OCI-LY3 (cell line): Measurements from ENCODE around the gene RRP1.

Experiments
- H2AFZ ChIP-seq: fragments of 200-600, 300-600 bp; shearing (Covaris generic); 2 replicates; pipeline ENCODE4 v1.6.0; 2014; ENCODE audit warnings: antibody characterized with exemption, low read depth, low read length
- H3K27ac ChIP-seq: fragments of 200-600, 300-600 bp; sonication (generic); 2 replicates; pipeline ENCODE4 v1.5.1; 2014; ENCODE audit warnings: mild to moderate bottlenecking, low read length, moderate library complexity, mixed read lengths
- H3K27me3 ChIP-seq: fragments of 200-600, 300-600 bp; sonication (generic); 2 replicates; pipeline ENCODE4 v1.6.1; 2014; ENCODE audit warnings: low read depth, low read length, mixed read lengths
- H3K36me3 ChIP-seq: fragments of 200-600, 300-600 bp; sonication (generic); replicated peaks from 2 replicates; pipeline ENCODE3; 2014; ENCODE audit warnings: low read depth, low read length, mixed read lengths
- H3K4me1 ChIP-seq: fragments of 300-600, 200-600 bp; sonication (generic); 2 replicates; pipeline ENCODE4 v1.6.1; 2014; ENCODE audit warnings: low read length, mixed read lengths
- H3K4me2 ChIP-seq: fragments of 200-600, 300-600 bp; sonication (generic); 2 replicates; pipeline ENCODE4 v1.6.1; 2014; ENCODE audit warnings: low read length, mixed read lengths
- H3K4me3 ChIP-seq: fragments of 300-600, 200-600 bp; sonication (generic); 2 replicates; pipeline ENCODE4 v1.5.1; 2014; ENCODE audit warnings: antibody characterized with exemption, mild to moderate bottlenecking, low read length, moderate library complexity
- H3K79me2 ChIP-seq: fragments of 300-600, 200-600 bp; shearing (Covaris generic); 2 replicates; pipeline ENCODE4 v1.6.1; 2014; ENCODE audit warnings: mild to moderate bottlenecking, low read length, mixed read lengths
- H3K9ac ChIP-seq: fragments of 300-600, 200-600 bp; shearing (Covaris generic); 2 replicates; pipeline ENCODE4 v1.6.0; 2014; ENCODE audit warnings: mild to moderate bottlenecking, low read length, moderate library complexity
- H3K9me3 ChIP-seq: fragments of 200-600, 300-600 bp; shearing (Covaris generic); 2 replicates; pipeline ENCODE4 v1.6.1; 2014; ENCODE audit warnings: low read length, mixed read lengths; ENCODE audit not compliant: insufficient read depth
- H4K20me1 ChIP-seq: fragments of 200-600, 300-600 bp; sonication (generic); 2 replicates; pipeline ENCODE4 v1.6.1; 2016; ENCODE audit warnings: low read length, mixed read lengths; ENCODE audit not compliant: insufficient read depth
- EZH2phosphoT487 ChIP-seq: fragments of 200-600 bp; shearing (Covaris generic); IDR thresholded peaks from 2 replicates; pipeline ENCODE4 v1.6.1; 2018; ENCODE audit warnings: antibody characterized with exemption, mixed run types, low read depth
- TF ChIP-seq, protein P1 (sequence below): fragments of 200-600, 300-600 bp; sonication (generic); IDR thresholded peaks from 2 replicates; pipeline ENCODE4 v1.5.1; 2014; ENCODE audit warnings: antibody characterized with exemption, low read length, low read depth

RRP1 gene

DNA sequence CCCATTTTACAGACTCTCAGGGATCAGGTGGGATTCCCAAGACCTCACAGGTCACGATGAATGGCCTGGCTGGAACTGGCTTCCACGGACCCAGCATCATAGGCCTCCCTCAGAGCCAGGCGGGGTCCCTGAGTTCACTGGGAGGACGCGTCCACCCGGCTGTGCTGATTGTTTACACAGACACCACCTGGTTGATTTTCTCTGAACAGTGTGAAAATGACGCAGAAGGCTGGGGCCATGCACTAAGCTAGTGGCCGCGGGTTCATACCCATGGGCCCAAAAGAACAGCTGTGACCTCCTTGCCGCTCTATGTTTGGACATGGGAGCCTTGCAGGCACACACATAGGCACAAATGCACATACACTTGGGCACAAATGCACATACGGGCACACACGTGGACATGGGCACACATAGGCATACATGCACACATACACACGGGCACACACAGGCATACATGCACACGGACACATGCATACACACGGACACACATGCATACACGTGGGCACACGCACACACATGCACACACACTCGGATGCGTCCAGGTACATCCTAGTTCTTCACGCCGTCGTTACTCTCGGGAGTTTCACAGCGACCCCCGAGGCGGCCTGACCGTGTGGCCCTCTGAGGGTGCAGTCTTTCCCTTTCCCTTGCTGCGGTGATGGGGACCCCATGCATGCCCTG lies 36.5 kb upstream of the RRP1 start:
- H3K4me3 ChIP-seq: no peak overlapping the region
- no peaks in the 10 kb centered on the region for H4K20me1 ChIP-seq
- H2AFZ ChIP-seq: no peak overlapping the region
- peaks cover 9% of the 10 kb centered on the region for H3K36me3 ChIP-seq
- no peaks in the 10 kb centered on the region for H3K9me3 ChIP-seq
- H3K27me3 ChIP-seq: no peaks in the 10 kb centered on the region
- no peak overlapping the region for H3K27ac ChIP-seq
- H3K9ac ChIP-seq: no peak overlapping the region
- TF ChIP-seq, protein P1, sequence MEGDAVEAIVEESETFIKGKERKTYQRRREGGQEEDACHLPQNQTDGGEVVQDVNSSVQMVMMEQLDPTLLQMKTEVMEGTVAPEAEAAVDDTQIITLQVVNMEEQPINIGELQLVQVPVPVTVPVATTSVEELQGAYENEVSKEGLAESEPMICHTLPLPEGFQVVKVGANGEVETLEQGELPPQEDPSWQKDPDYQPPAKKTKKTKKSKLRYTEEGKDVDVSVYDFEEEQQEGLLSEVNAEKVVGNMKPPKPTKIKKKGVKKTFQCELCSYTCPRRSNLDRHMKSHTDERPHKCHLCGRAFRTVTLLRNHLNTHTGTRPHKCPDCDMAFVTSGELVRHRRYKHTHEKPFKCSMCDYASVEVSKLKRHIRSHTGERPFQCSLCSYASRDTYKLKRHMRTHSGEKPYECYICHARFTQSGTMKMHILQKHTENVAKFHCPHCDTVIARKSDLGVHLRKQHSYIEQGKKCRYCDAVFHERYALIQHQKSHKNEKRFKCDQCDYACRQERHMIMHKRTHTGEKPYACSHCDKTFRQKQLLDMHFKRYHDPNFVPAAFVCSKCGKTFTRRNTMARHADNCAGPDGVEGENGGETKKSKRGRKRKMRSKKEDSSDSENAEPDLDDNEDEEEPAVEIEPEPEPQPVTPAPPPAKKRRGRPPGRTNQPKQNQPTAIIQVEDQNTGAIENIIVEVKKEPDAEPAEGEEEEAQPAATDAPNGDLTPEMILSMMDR: no peak
- no peaks in the 10 kb centered on the region for H3K4me1 ChIP-seq
- no peaks in the 10 kb centered on the region for H3K79me2 ChIP-seq
- no peak overlapping the region for H3K4me2 ChIP-seq

DNA sequence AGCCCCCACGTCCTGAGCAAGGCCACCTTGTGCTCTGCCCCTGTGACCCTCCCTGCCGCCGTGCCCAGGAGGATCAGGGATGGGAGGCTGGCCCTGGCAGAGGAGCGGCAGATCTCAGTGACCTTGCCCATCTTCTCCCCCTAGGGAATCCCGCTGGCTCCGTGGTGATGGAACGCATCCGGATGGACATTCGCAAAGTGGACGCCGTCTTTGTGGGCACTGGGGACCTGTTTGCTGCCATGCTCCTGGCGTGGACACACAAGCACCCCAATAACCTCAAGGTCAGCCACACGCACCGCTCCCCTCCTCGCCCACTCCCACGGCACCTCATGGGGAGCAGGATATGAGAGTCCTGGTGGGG lies 36.0 kb upstream of the RRP1 start:
- H3K4me2 ChIP-seq: no peak overlapping the region
- TF ChIP-seq, protein P1: no peak
- H3K79me2 ChIP-seq: no peaks in the 10 kb centered on the region
- H3K9ac ChIP-seq: no peak overlapping the region
- no peak overlapping the region for H3K4me3 ChIP-seq
- no peaks in the 10 kb centered on the region for H3K27me3 ChIP-seq
- H3K9me3 ChIP-seq: no peaks in the 10 kb centered on the region
- H4K20me1 ChIP-seq: no peaks in the 10 kb centered on the region
- H3K36me3 ChIP-seq: peaks cover 9% of the 10 kb centered on the region
- H3K4me1 ChIP-seq: no peaks in the 10 kb centered on the region
- H3K27ac ChIP-seq: no peak overlapping the region
- H2AFZ ChIP-seq: no peak overlapping the region

DNA sequence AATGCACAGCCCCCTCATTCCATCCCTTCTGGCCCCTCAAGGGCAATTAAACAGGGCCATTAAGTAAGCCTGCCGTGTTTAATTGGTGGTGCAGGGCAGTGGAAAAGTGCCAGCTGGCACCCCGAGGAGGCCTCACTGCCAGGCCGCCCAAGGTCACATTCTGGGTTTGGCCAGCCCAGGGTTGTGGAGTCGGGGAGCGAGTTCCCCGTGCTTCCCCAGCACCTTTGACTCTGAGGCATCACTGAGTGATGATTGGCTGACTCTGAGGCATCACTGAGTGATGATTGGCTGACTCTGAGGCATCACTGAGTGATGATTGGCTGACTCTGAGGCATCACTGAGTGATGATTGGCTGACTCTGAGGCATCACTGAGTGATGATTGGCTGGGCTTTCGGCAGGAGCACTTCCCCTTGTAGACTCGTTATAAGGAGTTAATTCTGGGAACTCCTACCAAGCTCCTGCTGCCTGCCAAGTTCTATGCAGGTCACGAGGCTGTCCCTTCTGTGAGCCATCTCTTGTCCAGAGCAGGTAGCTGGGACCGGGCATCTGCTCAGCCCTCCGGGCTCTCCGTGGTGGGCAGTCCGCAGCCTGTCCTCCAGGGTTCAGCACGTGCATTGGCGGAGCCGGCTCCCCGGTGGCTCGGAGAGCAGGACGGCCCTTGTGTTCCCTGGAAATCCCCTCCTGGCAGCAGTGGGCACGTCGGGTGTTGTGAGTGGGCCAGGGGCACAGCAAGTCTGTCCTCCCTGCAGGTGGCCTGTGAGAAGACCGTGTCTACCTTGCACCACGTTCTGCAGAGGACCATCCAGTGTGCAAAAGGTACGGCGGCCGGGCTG lies 34.2 kb upstream of the RRP1 start:
- Histone ChIP-seq H3K9me3 (no peaks in the 10 kb centered on the region), H3K4me3 (no peak overlapping the region), H3K27me3 (no peaks in the 10 kb centered on the region), H3K4me1 (no peaks in the 10 kb centered on the region), H3K9ac (no peak overlapping the region), H3K4me2 (no peak overlapping the region), H4K20me1 (no peaks in the 10 kb centered on the region), H2AFZ (no peak overlapping the region), H3K79me2 (no peaks in the 10 kb centered on the region), H3K27ac (no peak overlapping the region), H3K36me3 (peaks cover 9% of the 10 kb centered on the region)
- no peak for TF ChIP-seq EZH2phosphoT487
- TF ChIP-seq, protein P1: no peak

DNA sequence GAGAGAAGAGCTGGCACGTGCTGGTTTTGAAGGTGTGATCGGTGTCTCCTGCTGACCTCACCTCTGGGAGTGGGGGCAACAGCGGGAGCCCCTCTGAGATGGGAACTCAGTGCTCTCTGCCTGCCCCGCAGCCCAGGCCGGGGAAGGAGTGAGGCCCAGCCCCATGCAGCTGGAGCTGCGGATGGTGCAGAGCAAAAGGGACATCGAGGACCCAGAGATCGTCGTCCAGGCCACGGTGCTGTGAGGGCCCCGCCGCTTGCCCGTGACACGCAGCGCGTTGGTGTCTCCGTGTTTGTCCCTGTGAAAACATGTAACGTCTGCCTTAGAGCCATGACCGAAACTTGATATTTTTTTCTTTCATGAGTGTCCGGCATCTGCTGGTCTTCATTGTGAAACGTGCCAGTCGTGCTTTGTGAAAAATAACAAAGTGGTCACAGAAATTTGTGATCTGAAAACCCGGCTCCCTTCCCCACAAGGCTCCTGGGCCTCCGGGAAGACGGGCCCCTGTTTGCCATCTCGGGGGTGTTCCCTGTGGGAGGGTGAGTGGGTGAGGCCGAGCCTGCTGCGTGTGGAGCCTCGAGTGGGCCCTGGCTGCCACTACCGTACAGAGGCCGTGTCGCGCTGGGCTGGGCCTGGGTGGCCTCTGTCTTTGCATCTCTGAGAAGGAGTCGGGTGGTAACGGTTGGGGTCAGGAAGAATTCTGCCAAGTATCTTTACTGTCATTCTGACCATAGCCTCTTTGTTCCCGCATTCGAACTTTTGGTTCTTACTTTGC lies 33.4 kb upstream of the RRP1 start:
- no peak overlapping the region for H2AFZ ChIP-seq
- no peak overlapping the region for H3K9ac ChIP-seq
- no peaks in the 10 kb centered on the region for H3K27me3 ChIP-seq
- H4K20me1 ChIP-seq: no peaks in the 10 kb centered on the region
- no peaks in the 10 kb centered on the region for H3K9me3 ChIP-seq
- H3K27ac ChIP-seq: no peak overlapping the region
- H3K4me2 ChIP-seq: no peak overlapping the region
- no peaks in the 10 kb centered on the region for H3K4me1 ChIP-seq
- H3K79me2 ChIP-seq: no peaks in the 10 kb centered on the region
- H3K36me3 ChIP-seq: peaks cover 9% of the 10 kb centered on the region
- TF ChIP-seq, protein P1: no peak
- TF ChIP-seq EZH2phosphoT487: no peak
- H3K4me3 ChIP-seq: no peak overlapping the region
